Measurements from ENCODE around the gene ZFHX2.
"Not testable (repeated sequence)": the region's sequence is repeated elsewhere in the genome, so short reads cannot be mapped to it uniquely, and the experiment has no call there.

DNA sequence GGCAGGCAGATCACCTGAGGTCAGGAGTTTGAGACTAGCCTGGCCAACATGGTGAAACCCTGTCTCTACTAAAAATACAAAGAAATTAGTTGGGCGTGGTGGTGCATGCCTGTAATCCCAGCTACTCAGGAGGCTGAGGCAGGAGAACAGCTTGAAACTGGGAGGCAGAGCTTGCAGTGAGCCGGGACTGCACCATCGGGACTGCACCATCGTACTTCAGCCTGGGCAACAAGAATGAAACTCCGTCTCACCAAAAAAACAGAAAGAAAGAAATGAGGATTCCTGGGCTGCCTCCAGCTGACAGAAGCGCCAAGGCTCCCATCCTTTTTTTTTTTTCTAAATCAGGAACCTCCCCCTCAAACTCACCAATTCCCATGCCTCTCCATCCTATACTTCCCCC lies 14.7 kb downstream of the ZFHX2 start:
- TF ChIP-seq, protein P1, sequence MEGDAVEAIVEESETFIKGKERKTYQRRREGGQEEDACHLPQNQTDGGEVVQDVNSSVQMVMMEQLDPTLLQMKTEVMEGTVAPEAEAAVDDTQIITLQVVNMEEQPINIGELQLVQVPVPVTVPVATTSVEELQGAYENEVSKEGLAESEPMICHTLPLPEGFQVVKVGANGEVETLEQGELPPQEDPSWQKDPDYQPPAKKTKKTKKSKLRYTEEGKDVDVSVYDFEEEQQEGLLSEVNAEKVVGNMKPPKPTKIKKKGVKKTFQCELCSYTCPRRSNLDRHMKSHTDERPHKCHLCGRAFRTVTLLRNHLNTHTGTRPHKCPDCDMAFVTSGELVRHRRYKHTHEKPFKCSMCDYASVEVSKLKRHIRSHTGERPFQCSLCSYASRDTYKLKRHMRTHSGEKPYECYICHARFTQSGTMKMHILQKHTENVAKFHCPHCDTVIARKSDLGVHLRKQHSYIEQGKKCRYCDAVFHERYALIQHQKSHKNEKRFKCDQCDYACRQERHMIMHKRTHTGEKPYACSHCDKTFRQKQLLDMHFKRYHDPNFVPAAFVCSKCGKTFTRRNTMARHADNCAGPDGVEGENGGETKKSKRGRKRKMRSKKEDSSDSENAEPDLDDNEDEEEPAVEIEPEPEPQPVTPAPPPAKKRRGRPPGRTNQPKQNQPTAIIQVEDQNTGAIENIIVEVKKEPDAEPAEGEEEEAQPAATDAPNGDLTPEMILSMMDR (IDR thresholded peaks at IDR 0.05) = not testable (repeated sequence)
- TF ChIP-seq, protein P2, sequence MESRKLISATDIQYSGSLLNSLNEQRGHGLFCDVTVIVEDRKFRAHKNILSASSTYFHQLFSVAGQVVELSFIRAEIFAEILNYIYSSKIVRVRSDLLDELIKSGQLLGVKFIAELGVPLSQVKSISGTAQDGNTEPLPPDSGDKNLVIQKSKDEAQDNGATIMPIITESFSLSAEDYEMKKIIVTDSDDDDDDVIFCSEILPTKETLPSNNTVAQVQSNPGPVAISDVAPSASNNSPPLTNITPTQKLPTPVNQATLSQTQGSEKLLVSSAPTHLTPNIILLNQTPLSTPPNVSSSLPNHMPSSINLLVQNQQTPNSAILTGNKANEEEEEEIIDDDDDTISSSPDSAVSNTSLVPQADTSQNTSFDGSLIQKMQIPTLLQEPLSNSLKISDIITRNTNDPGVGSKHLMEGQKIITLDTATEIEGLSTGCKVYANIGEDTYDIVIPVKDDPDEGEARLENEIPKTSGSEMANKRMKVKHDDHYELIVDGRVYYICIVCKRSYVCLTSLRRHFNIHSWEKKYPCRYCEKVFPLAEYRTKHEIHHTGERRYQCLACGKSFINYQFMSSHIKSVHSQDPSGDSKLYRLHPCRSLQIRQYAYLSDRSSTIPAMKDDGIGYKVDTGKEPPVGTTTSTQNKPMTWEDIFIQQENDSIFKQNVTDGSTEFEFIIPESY (IDR thresholded peaks at IDR 0.05; ENCODE audit: borderline replicate concordance, low read depth) = not testable (repeated sequence)
- TF ChIP-seq YY1 (IDR thresholded peaks at IDR 0.05; ENCODE audit: low read depth); ELF1 (IDR thresholded peaks at IDR 0.05); NFIC (IDR thresholded peaks at IDR 0.05; ENCODE audit: borderline replicate concordance); TAF1 (IDR thresholded peaks at IDR 0.05; ENCODE audit: borderline replicate concordance, low read depth, low read length); RAD21 (IDR thresholded peaks at IDR 0.05; ENCODE audit: low read length); JUND (IDR thresholded peaks at IDR 0.05); NRF1 (IDR thresholded peaks at IDR 0.05; ENCODE audit: low read depth, low read length); FOXM1 (IDR thresholded peaks at IDR 0.05; ENCODE audit: low read depth): not testable (repeated sequence)
- TF ChIP-seq, protein P3, sequence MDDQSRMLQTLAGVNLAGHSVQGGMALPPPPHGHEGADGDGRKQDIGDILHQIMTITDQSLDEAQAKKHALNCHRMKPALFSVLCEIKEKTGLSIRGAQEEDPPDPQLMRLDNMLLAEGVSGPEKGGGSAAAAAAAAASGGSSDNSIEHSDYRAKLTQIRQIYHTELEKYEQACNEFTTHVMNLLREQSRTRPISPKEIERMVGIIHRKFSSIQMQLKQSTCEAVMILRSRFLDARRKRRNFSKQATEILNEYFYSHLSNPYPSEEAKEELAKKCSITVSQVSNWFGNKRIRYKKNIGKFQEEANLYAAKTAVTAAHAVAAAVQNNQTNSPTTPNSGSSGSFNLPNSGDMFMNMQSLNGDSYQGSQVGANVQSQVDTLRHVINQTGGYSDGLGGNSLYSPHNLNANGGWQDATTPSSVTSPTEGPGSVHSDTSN (IDR thresholded peaks at IDR 0.05) = not testable (repeated sequence)
- TF ChIP-seq, protein P4, sequence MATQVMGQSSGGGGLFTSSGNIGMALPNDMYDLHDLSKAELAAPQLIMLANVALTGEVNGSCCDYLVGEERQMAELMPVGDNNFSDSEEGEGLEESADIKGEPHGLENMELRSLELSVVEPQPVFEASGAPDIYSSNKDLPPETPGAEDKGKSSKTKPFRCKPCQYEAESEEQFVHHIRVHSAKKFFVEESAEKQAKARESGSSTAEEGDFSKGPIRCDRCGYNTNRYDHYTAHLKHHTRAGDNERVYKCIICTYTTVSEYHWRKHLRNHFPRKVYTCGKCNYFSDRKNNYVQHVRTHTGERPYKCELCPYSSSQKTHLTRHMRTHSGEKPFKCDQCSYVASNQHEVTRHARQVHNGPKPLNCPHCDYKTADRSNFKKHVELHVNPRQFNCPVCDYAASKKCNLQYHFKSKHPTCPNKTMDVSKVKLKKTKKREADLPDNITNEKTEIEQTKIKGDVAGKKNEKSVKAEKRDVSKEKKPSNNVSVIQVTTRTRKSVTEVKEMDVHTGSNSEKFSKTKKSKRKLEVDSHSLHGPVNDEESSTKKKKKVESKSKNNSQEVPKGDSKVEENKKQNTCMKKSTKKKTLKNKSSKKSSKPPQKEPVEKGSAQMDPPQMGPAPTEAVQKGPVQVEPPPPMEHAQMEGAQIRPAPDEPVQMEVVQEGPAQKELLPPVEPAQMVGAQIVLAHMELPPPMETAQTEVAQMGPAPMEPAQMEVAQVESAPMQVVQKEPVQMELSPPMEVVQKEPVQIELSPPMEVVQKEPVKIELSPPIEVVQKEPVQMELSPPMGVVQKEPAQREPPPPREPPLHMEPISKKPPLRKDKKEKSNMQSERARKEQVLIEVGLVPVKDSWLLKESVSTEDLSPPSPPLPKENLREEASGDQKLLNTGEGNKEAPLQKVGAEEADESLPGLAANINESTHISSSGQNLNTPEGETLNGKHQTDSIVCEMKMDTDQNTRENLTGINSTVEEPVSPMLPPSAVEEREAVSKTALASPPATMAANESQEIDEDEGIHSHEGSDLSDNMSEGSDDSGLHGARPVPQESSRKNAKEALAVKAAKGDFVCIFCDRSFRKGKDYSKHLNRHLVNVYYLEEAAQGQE (IDR thresholded peaks at IDR 0.05; ENCODE audit: low read depth, low read length) = not testable (repeated sequence)

Data from SK-N-SH (cell line).